Urothelium cell line (cell line): ENCODE measurements around the gene CTAGE1.
"Not testable (repeated sequence)": the region's sequence is repeated elsewhere in the genome, so short reads cannot be mapped to it uniquely, and the experiment has no call there.

Source experiments
- DNase-seq: peaks from one replicate; pipeline ENCODE4 v3.0.0; 2011; ENCODE audit warnings: low spot score, mixed read lengths
- FAIRE-seq: peaks from 2 replicates; lab custom pipeline; 2011; peaks lifted over from hg19 to GRCh38; lab: Jason Lieb, UNC

Gene CTAGE1

GRCh38 chr18:22417496-22418188, at the start of gene CTAGE1:
Gene CTAGE1, minus strand, starts transcription at chr18:22417915. Its CDS starts 104 bp downstream, at chr18:22417811.
- no peak for DNase-seq
- FAIRE-seq, result no peak

- DNase-seq, result peak; percentile 63
These were observed 49.1 kb upstream of the CTAGE1 start for GRCh38 chr18:22466608-22467395.

DNA sequence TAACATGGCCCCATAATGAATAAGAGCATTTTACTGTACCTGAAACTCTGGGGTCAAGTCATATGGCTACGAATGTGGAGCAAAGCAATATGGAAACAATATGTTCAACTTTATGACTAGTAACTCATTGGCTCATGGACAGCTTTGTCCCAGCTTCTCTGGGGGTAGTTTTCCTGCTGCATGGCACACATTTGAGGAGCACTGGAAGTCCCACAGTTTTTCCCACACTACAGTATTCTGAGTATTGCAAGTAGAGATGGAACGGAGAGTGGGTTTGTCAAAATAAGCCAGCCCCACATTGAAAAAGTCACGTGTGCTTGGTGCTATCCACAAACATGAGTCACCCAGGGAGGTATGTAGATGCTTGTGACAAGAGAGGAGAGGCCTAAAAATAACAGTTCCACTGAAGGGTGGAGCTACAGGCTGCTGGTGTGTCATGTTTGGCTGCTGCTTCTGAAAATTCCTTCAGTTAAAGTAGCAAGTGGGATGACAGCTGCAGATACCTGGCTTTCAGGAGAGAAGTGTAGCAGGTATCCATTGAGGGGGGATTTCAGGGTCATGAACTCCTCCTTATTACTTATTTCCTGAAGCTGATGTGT, 48.2 kb upstream of the CTAGE1 start:
- DNase-seq (peak; percentile 94), FAIRE-seq (peak; percentile 74)

More at GRCh38 chr18:22466608-22467395, 49.1 kb upstream of the CTAGE1 start:
- no peak for FAIRE-seq

DNA sequence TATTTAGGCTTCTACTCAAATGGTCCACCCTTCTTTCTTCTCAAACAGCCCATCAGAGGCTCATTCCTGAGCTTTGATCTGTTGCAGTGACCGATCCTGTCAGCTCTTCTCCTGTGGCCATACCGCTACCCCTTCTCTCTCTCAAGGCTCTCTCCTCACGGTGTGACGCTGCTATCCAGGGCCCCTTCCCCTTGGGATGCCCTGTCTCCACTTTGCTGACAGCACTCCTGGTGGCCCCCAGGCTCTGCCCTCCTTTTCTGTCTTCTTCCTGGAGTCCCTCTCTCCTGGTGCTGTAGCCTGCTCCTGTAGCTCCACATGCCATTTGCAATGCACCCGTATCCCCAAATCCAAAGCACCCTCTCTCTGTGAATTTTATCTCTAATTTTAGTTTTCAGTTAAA, 45.4 kb upstream of the CTAGE1 start:
- FAIRE-seq (no peak), DNase-seq (no peak)

- FAIRE-seq (no peak), DNase-seq (no peak)
These were observed 41.8 kb upstream of the CTAGE1 start for GRCh38 chr18:22459491-22459890.

- DNase-seq (no peak), FAIRE-seq (no peak)
These were observed 39.8 kb upstream of the CTAGE1 start for GRCh38 chr18:22457524-22457923.

DNA sequence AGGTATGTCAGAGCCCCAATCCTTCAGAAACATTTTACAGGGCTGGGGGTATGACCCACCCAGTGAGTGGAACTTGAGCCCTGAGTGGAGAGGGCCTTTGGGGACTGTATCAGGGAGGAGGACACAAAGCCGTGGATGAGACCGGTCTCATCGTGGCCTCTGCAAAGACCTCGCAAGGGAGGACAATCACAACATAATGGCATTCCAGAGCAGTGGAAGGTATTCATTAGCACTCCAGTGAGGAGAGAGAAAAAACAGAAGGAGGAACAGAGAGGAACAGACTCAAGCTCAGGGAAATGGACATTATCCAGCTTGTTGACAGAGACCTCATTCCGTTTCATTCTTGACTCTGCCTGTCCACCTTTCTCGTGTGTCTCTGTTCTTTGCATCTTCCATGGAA, 38.8 kb upstream of the CTAGE1 start:
- FAIRE-seq (no peak), DNase-seq (no peak)

DNA sequence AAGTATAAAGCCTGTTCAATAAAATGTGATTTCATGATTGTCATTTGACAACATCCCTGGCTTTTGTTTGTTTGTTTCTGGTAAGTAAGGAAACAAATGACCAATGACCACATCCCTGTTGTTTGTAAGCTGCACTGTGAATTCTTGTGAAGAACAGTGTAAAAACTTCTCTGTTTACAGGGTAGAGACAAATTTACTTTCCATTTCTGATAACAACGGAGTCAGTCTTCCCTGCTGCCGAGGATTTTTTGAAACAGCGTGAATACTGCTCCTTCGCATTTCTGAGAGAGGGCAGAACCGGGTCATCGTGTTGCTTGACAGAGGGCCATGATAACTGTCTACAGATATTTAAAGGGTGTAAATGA, 38.4 kb upstream of the CTAGE1 start:
- FAIRE-seq (no peak), DNase-seq (no peak)

- no peak for FAIRE-seq
- DNase-seq, result no peak
These were observed 37.9 kb upstream of the CTAGE1 start for GRCh38 chr18:22455425-22456115.

DNA sequence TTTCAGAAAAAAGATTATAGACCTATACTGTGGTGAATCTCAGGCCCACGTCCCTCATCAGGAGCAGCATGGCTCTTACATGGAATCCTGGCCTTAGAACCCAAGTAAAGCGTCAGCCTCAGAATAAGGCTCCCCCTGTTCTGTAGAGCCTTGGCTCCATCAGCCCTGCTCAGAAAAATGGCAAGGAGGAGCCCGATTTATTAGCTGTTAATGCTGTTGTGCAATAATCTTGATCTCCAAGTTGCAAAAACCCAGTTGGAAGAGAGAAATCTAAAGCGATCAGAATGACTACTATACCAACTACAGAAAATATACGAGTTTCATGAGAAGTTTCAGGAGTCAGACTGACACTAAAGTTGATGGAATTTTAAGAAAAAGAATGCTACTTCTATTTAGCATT, 35.6 kb upstream of the CTAGE1 start:
- FAIRE-seq (no peak), DNase-seq (no peak)

DNA sequence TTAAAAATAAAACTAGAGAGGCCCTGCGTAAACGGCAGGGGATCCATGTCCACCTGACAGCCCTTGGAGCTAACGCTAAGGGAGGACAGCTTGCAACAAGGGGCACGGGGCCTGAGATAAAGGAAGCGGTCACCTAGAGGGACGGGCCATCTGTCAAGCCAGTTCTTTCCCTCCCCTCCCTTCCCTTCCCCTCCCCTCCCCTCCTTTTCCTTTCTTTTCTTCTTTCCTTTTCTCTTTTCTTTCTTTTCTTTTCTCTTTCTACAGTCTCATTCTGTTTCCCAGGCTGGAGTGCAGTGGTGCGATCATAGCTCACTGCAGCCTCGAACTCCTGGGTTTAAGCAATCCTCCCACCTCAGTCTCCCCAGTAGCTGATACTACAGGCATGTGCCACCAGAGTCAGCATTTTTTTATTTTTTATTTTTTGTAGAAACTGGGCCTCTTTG, 34.5 kb upstream of the CTAGE1 start:
- no peak for DNase-seq
- no peak for FAIRE-seq

- FAIRE-seq (no peak), DNase-seq (no peak)
These were observed 34.1 kb upstream of the CTAGE1 start for GRCh38 chr18:22451796-22452195.

DNA sequence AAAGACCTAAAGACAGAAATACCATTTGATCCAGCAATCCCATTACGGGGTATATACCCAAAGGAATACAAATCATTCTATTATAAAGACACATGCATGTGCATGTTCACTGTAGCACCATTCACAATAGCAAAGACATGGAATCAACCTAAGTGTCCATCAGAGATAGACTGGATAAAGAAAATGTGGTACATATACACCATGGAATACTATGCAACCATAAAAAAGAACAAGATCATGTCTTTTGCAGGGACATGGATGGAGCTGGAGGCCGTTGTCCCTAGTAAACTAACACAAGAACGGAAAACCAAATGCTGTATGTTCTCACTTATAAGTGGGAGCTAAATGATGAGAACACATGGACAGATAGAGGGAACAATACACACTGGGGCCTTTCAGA, 33.1 kb upstream of the CTAGE1 start:
- FAIRE-seq, DNase-seq: not testable (repeated sequence)

DNA sequence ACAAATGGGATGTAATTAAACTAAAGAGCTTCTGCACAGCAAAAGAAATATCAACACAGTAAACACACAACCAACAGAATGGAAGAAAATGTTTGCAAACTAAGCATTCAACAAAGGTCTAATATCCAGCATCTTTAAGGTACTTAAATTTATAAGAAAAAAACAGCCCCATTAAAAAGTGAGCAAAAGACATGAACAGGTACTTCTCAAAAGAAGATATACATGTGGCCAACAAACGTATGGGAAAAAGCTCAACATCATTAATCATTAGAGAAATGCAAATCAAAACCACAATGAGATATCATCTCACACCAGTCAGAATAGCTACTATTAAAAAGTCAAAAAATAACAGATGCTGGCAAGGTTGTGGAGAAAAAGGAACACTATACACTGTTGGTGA, 32.6 kb upstream of the CTAGE1 start:
- not testable (repeated sequence) for FAIRE-seq, DNase-seq

DNA sequence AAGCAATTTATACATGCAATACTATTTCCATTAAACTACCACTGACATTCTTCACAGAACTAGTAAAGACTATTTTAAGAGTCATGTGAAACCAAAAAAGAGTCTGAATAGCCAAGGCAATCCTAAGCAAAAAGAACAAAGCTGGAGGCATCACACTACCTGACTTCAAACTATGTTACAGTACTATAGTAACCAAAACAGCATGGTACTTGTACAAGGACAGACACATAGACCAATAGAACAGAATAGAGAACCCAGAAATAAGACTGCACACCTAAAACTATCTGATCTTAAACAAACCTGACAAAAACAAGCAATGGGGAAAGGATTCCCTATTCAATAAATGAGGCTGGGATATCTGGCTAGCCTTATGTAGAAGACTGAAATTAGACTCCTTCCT, 32.0 kb upstream of the CTAGE1 start:
- DNase-seq, FAIRE-seq: not testable (repeated sequence)

DNA sequence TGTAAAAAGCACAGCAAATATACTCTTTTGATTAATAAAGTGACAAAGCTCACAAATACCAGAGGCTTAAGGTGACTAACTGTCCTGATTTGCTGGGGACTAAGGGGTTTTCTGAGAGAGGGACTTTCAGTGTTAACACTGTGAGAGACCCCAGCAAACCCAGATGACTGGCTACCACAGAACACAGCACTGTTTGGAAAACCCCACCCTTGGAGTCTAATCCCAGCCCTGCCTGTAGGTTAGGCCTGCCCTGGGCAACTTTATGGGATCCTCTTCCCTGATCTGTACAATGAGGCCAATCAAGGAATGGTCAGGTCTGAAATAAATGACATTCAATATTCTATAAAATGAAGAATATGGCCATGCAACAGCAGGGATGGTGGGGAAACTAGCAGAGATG, 30.5 kb upstream of the CTAGE1 start:
- no peak for DNase-seq
- no peak for FAIRE-seq

- FAIRE-seq, result no peak
- no peak for DNase-seq
These were observed 30.1 kb upstream of the CTAGE1 start for GRCh38 chr18:22447792-22448191.

- DNase-seq (no peak), FAIRE-seq (no peak)
These were observed 29.2 kb upstream of the CTAGE1 start for GRCh38 chr18:22446911-22447310.

DNA sequence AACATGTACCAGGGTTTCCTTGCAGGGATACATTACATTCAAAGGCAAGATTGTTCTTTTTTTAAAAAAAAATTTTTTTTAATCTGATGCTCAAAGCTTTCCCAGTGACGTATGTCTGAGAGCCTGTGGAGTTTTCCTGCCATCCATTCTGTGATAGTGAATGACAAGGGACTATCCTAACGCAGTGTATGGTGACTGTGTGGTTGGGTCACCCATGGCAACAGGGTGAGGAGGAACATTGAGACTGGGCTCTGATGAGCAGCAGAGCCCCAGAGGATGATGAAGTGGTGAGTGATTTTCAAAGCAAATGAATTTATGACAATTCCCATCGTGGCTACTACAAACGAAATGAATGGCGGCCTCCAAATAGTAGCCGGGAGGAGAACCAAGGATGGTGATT, 28.6 kb upstream of the CTAGE1 start:
- FAIRE-seq, result no peak
- no peak for DNase-seq

GRCh38 chr18:22441638-22442037, 23.9 kb upstream of the CTAGE1 start:
- DNase-seq (no peak), FAIRE-seq (no peak)

DNA sequence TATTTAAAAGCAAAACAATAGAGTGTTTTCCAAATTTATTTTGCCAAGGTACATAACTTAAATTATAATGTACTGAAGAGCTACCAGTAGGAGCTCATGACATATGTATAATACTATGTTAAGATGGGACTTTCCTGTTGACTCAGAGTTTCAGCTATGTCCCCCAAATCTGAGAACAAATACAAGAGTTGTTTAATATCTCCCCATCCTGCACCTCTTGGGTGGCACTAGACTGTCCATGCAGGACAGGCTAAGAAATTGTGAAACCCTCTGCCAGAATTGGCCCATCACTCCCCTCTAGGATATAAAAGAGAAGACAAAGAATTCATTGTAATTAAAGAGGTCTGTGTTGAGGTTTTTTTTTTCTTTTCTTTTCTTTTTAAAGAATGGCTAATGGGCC, 21.7 kb upstream of the CTAGE1 start:
- DNase-seq, result no peak
- FAIRE-seq, result no peak
